Measurements from ENCODE around the gene GATAD2B.

Gene GATAD2B

DNA sequence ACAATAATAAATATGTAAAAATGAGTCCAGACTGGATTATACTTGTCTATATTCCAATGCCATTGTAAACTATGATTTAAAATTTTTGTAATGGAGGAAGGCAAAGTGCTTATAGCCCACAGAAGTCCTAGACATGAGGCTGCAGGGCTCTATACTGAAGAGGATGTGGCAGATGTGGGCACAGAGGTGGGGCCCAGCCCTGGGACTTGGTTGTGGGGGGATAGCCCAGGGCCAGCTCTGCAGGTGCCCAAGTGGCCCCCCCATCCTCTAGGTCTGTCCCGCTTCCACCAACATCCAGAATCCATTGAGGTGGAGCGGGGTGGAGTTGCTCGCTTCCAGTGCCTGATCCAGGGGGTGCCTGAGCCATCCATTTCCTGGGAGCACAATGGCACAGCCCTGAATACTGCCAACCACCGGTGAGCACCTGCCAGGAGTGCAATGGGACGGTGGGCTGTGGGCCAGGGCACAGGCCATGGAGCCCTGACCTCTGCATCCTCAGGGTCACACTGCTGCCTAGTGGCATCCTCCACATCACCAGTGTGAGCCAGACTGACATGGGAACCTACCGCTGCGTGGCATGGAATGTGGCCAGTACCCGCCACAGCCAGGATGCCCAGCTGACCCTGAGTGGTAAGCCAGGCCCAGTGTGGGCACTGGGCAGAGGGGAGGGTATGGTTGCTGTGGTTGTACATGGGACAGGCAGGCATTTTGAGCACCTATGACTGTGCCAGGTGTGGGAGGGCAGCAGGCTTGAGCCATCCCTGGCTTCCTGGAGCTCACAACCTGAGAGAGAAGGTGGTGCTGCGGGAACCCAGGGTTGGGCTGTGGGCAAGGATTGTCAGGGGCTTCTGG lies 126.6 kb downstream of the GATAD2B start:
- no peak for ATAC-seq
- H3K36me3 Mint-ChIP-seq: peaks cover 5% of the 10 kb centered on the region
- no peak for DNase-seq (ENCODE audit: low spot score in 2 of 2)
- H3K4me1 Mint-ChIP-seq: peaks cover 38% of the 10 kb centered on the region
- no peaks in the 10 kb centered on the region for H3K9me3 Mint-ChIP-seq
- H3K27ac Mint-ChIP-seq: no peak overlapping the region
- no peak overlapping the region for H3K4me3 Mint-ChIP-seq

GRCh38 chr1:153795330-153795837 lies 127.4 kb downstream of the GATAD2B start:
- DNase-seq (ENCODE audit: low spot score in 2 of 2) (no peak), ATAC-seq (no peak)
- no peak overlapping the region for H3K27ac Mint-ChIP-seq
- H3K4me1 Mint-ChIP-seq: peaks cover 46% of the 10 kb centered on the region
- H3K9me3 Mint-ChIP-seq: no peaks in the 10 kb centered on the region
- H3K4me3 Mint-ChIP-seq: no peak overlapping the region
- no peaks in the 10 kb centered on the region for H3K36me3 Mint-ChIP-seq

- Mint-ChIP-seq H3K4me1 (peaks cover 52% of the 10 kb centered on the region), H3K36me3 (no peaks in the 10 kb centered on the region), H3K27ac (peak overlapping the region; percentile 0), H3K4me3 (no peak overlapping the region), H3K9me3 (no peaks in the 10 kb centered on the region)
- no peak for DNase-seq (ENCODE audit: low spot score in 2 of 2)
- ATAC-seq: no peak
Measured at GRCh38 chr1:153794624-153795329, 128.0 kb downstream of the GATAD2B start.

GRCh38 chr1:153793973-153794615 lies 128.7 kb downstream of the GATAD2B start:
- Mint-ChIP-seq H3K27ac (peak overlapping the region; percentile 0), H3K36me3 (no peaks in the 10 kb centered on the region), H3K4me3 (no peak overlapping the region), H3K9me3 (no peaks in the 10 kb centered on the region), H3K4me1 (peaks cover 57% of the 10 kb centered on the region)
- ATAC-seq (no peak), DNase-seq (ENCODE audit: low spot score in 2 of 2) (no peak)

DNA sequence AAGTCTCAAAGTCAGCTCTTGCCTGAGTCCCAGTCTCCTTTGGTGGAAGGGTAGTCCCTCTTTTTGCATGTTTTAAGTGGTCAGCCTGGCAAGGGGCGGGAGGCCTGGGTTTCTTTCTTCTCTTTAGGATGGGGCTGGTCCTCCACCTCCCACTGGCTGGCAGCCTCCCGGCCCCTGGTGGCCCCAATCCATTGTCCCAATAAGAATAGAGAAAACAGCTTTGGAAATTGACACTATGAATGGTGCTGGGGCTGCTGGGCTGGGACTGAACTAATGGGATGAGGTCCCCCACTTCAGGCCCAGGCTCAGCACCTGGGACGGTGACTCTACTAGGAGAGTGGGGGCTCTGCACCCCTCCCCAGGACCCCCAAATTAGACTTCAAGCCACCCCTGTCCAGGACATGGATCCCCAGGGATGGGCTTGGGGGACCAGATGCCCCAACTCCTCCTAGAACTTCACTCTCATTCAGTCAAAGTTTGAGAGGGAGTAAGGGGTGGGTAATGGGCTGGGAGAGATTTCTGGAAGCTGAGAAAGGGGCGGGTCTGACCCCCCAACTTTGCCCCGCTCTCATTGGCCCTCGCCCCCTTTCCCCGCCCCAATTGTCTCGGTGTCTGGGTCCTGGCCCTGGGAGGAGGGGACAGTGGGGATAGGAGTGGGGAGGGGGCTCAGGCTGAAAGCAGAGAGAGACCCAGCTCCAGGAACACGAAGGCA lies 129.4 kb downstream of the GATAD2B start:
- Mint-ChIP-seq H3K4me1 (peaks cover 57% of the 10 kb centered on the region), H3K4me3 (no peak overlapping the region), H3K36me3 (no peaks in the 10 kb centered on the region), H3K27ac (peak overlapping the region; percentile 17), H3K9me3 (no peaks in the 10 kb centered on the region)
- no peak for DNase-seq (ENCODE audit: low spot score in 2 of 2)
- no peak for ATAC-seq

- Mint-ChIP-seq H3K4me1 (peaks cover 57% of the 10 kb centered on the region), H3K9me3 (no peaks in the 10 kb centered on the region), H3K36me3 (no peaks in the 10 kb centered on the region), H3K27ac (no peak overlapping the region), H3K4me3 (no peak overlapping the region)
- no peak for DNase-seq (ENCODE audit: low spot score in 2 of 2)
- ATAC-seq: no peak
Measured at GRCh38 chr1:153792631-153793041, 130.1 kb downstream of the GATAD2B start.

DNA sequence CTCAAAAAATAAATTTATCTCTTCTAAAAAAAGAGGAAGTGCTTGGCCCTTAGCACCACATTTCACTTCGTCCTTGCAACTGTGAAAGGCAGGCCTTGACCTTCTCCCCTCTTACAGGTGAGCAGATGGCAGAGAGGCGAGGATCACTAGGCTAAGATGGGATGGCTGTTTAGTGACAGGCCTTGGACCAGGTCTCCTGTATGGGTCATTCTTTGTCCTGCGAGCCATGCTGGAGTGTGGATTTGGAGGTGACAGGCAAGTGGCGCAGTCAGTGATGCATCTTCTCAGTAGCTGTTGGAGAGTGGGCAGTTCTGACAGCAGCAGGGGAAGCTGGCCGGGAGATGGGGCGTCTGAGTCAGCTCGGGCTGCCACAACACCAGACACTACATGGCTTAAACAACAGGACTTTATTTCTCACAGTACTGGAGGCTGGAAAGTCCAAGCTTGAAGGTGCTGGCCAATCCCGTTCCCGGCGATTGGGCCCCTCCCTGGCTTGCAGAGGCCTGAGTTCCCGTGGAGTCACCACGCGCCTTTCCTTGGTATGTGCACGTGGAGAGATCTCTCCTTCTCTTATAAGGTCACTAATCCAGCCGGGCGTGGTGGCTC lies 131.0 kb downstream of the GATAD2B start:
- no peaks in the 10 kb centered on the region for H3K36me3 Mint-ChIP-seq
- peak overlapping the region; percentile 28 for H3K4me3 Mint-ChIP-seq

GRCh38 chr1:153790966-153791647 lies 131.7 kb downstream of the GATAD2B start:
- Mint-ChIP-seq H3K27ac (peak overlapping the region; percentile 74), H3K36me3 (no peaks in the 10 kb centered on the region), H3K9me3 (no peaks in the 10 kb centered on the region), H3K4me1 (peaks cover 47% of the 10 kb centered on the region), H3K4me3 (peak overlapping the region; percentile 28)
- ATAC-seq: peak; percentile 87
- no peak for DNase-seq (ENCODE audit: low spot score in 2 of 2)

More for the DNA sequence above, 131.0 kb downstream of the GATAD2B start:
- Mint-ChIP-seq H3K9me3 (no peaks in the 10 kb centered on the region), H3K4me1 (peaks cover 52% of the 10 kb centered on the region), H3K27ac (peak overlapping the region; percentile 74)
- DNase-seq (ENCODE audit: low spot score in 2 of 2): no peak
- peak; percentile 82 for ATAC-seq

GRCh38 chr1:153790313-153790965 lies 132.3 kb downstream of the GATAD2B start:
- Mint-ChIP-seq H3K27ac (peak overlapping the region; percentile 74), H3K4me1 (peaks cover 47% of the 10 kb centered on the region), H3K9me3 (no peaks in the 10 kb centered on the region), H3K36me3 (no peaks in the 10 kb centered on the region), H3K4me3 (peak overlapping the region; percentile 28)
- DNase-seq (ENCODE audit: low spot score in 2 of 2) (no peak), ATAC-seq (no peak)

DNA sequence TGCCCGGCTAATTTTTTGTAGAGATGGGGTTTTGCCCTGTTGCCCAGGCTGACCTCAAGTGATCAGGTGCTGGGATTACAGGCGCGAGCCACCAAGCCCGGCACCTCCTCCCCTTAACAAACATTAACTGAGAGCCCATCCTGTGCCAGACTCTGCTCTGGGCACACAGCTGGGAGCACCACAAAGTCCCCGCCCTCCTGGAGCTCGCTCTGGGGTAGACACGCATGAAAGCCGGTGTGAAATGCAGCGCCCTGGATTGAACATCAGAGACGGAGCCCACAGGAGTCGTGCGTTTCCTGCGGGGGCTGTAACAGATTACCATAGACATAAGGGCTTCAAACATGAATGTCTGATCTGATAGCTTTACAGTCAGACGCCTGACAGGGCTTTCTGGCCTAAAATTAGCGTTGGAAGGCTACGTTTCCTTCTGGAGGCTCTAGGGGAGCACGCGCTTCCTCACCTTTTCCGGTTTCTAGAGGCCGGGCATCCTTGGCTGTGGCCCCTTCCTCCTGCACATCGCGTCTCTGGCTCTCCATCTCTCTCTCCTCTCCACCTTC lies 133.2 kb downstream of the GATAD2B start:
- no peak for ATAC-seq
- no peaks in the 10 kb centered on the region for H3K36me3 Mint-ChIP-seq
- H3K9me3 Mint-ChIP-seq: no peaks in the 10 kb centered on the region
- peak overlapping the region; percentile 74 for H3K27ac Mint-ChIP-seq
- H3K4me3 Mint-ChIP-seq: peak overlapping the region; percentile 28
- peaks cover 38% of the 10 kb centered on the region for H3K4me1 Mint-ChIP-seq
- no peak for DNase-seq (ENCODE audit: low spot score in 2 of 2)

DNA sequence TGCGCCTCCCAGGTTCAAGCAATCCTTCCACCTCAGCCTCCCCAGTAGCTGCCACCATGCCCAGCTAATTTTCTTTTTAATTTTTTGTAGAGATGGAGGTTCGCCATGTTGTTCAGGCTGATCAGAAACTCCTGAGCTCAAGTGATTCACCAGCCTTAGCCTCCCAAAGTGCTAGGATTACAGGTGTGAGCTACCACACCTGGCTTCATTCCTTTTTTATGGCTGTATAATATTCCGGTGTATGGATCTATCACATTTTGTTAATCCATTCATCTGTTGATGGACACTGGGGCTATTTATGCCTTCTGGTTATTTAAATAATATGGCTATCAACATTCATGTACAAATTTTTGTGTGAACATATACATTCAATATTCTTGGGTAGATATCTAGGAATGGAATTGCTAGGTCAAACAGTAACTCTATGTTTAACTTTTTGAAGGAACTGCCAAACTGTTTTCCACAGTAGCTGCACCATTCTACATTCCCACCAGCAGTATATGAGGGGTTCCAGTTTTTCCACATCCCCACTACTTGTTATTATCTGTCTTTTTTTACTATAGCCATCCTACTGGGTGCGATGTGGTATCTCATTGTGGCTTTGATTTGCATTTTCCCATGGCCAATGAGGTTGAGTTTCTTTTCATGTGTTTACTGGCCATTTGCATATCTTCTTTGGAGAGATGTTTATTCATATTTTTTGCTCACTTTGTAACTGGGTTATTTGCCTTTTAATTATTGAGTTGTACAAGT lies 136.6 kb downstream of the GATAD2B start:
- Mint-ChIP-seq H3K4me1 (peaks cover 24% of the 10 kb centered on the region), H3K36me3 (no peaks in the 10 kb centered on the region), H3K4me3 (no peak overlapping the region), H3K27ac (no peak overlapping the region), H3K9me3 (no peaks in the 10 kb centered on the region)
- ATAC-seq (no peak), DNase-seq (ENCODE audit: low spot score in 2 of 2) (no peak)

DNA sequence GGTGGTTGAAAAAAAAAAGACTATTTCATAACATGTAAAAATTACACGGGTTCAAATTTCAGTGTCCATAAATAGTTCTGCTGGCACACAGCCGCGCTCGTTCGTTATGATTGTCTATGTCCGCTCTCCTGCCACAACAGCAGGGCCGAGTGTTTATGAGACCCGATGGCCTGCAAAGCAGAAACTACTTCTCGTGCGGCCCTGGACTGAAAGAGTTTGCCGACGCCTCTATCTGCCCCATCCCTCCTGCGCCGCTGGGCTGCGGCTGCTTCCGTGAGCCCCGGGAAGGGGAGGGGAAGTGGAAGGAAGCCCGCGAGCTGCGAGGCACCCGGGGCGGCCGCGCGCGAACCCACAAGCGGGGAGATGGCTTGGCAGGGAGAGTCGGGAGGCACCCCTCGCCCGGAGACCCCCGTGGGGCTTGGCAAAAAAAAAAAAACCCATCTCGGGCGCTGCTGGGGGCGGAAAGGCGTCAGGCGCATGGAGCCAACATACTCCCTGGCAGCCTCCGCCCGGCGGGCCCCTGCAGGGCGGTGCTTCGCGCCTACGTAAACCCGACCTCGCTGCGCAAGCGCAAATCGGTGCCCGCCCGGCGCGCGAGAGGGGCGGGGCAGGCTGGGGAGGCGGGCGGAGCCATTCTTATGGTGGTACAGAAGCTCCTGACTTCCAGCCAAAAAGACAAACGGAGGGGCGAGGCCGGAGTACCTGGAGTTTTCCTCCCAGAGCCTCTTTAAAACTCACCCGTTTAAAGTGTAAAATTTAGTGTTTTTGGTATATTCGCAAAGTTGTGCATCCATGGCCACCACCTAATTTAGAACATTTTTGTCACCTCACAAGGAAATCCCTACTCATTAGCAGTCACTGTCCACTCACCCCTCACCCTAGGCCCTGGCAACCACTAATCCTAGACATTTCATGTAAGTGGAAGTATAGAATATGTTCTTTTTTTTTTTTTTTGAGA lies 139.3 kb downstream of the GATAD2B start:
- H3K4me1 Mint-ChIP-seq: peaks cover 4% of the 10 kb centered on the region
- peak overlapping the region; percentile 87 for H3K27ac Mint-ChIP-seq
- ATAC-seq: peak; percentile 96
- peak overlapping the region; percentile 81 for H3K4me3 Mint-ChIP-seq
- H3K9me3 Mint-ChIP-seq: no peaks in the 10 kb centered on the region
- DNase-seq (ENCODE audit: low spot score in 2 of 2): peak; percentile 91 to 94
- H3K36me3 Mint-ChIP-seq: no peaks in the 10 kb centered on the region
